K562 (cell line): ENCODE data around the gene E2F2. TPM values are rescaled to one million over a fixed set of nuclear protein-coding genes. Genes with fewer than 3 reads are reported as not detected.

Experiments used
- ATF1 ChIP-seq, 2 experiments: fragments of 450-650 bp in 1 of 2; IDR thresholded peaks; 2 replicates each; pipeline ENCODE4 v1.6.1; 2016; ENCODE audit warnings: missing compliant biosample characterization in 1 of 2, missing genetic modification characterization in 1 of 2
- CREM ChIP-seq: IDR thresholded peaks from 2 replicates; pipeline ENCODE4 v1.6.1; 2014; ENCODE audit warnings: antibody characterized with exemption, low read depth
- CTBP1 ChIP-seq: fragments of 450-650 bp; IDR thresholded peaks from 2 replicates; pipeline ENCODE4 v1.6.1; 2016; ENCODE audit warnings: borderline replicate concordance
- ETV1 ChIP-seq: fragments of 450-650 bp; conservative IDR thresholded peaks from 2 replicates; pipeline ENCODE4 v1.6.1; 2016; ENCODE audit warnings: missing genetic modification characterization, control low read depth, low read depth, missing compliant biosample characterization
- FOXM1 ChIP-seq, 2 experiments: fragments of 450-650 bp in 1 of 2; sonication (generic) in 1 of 2; formaldehyde crosslinking in 1 of 2; IDR thresholded peaks; 2 replicates each; pipeline versions ENCODE4 v1.6.1 to v1.9.0; 2017 to 2022; ENCODE audit warnings: low read depth in 2 of 2, mild to moderate bottlenecking in 2 of 2, missing genetic modification reagents in 1 of 2, moderate library complexity in 1 of 2
- GABPB1 ChIP-seq: sonication (generic); formaldehyde crosslinking; IDR thresholded peaks from 2 replicates; pipeline ENCODE4 v1.8.0; 2022; ENCODE audit warnings: mild to moderate bottlenecking, missing genetic modification reagents
- MIER1 ChIP-seq: fragments of 450-650 bp; IDR thresholded peaks from 2 replicates; pipeline ENCODE4 v1.6.1; 2016; ENCODE audit warnings: antibody characterized with exemption, mild to moderate bottlenecking, low read depth
- NR2C2 ChIP-seq, 2 experiments: fragments of 200-800 bp in 1 of 2; sonication (Bioruptor generic) in 1 of 2; sonication (generic) in 1 of 2; formaldehyde crosslinking in 1 of 2; IDR thresholded peaks; 2 replicates each; pipeline versions ENCODE4 v1.6.1 to v1.8.0; 2016 to 2022; ENCODE audit warnings: mild to moderate bottlenecking in 1 of 2, missing compliant biosample characterization in 1 of 2, missing genetic modification characterization in 1 of 2, missing genetic modification reagents in 1 of 2
- SMARCA4 ChIP-seq: fragments of 450-650 bp; IDR thresholded peaks from 2 replicates; pipeline ENCODE4 v1.6.1; 2016
- SOX6 ChIP-seq: fragments of 450-650 bp; IDR thresholded peaks from 2 replicates; pipeline ENCODE4 v1.6.1; 2014; ENCODE audit warnings: mild to moderate bottlenecking
- SUPT5H ChIP-seq: fragments of 450-650 bp; IDR thresholded peaks from 2 replicates; pipeline ENCODE4 v1.6.1; 2016
- TARDBP ChIP-seq: fragments of 450-650 bp; IDR thresholded peaks from 2 replicates; pipeline ENCODE4 v1.6.1; 2016
- TEAD1 ChIP-seq, 2 experiments: fragments of 450-650 bp in 1 of 2; sonication (generic) in 1 of 2; formaldehyde crosslinking; IDR thresholded peaks; 2 replicates each; pipeline versions ENCODE4 v1.4.0 to v1.8.0; 2020 to 2022; ENCODE audit warnings: mild to moderate bottlenecking in 2 of 2, missing genetic modification reagents in 1 of 2
- TGIF2 ChIP-seq: sonication (generic); formaldehyde crosslinking; IDR thresholded peaks from 2 replicates; pipeline ENCODE4 v1.8.1; 2022; ENCODE audit warnings: mild to moderate bottlenecking, missing genetic modification reagents, moderate library complexity
- U2AF2 ChIP-seq: fragments of 200-400 bp; formaldehyde crosslinking; optimal IDR thresholded peaks from 2 replicates; pipeline ENCODE3; 2017; ENCODE audit warnings: low read depth, mild to moderate bottlenecking, low read length
- XRCC5 ChIP-seq: fragments of 200-400 bp; formaldehyde crosslinking; IDR thresholded peaks from 2 replicates; pipeline ENCODE4 v1.6.1; 2017; ENCODE audit warnings: low read depth, mild to moderate bottlenecking, low read length
- ZNF282 ChIP-seq: sonication (generic); formaldehyde crosslinking; IDR thresholded peaks from 2 replicates; pipeline ENCODE4 v1.8.1; 2023; ENCODE audit warnings: missing genetic modification reagents
- ZNF324 ChIP-seq: fragments of 250-450 bp; sonication (Bioruptor Pico); IDR thresholded peaks from 2 replicates; pipeline ENCODE4 v1.4.0; 2020; ENCODE audit warnings: mild to moderate bottlenecking
- ZNF408 ChIP-seq: fragments of 250-450 bp; sonication (Bioruptor Pico); IDR thresholded peaks from 2 replicates; pipeline ENCODE4 v1.4.0; 2020; ENCODE audit warnings: low read depth, mild to moderate bottlenecking, moderate library complexity
- ZSCAN29 ChIP-seq: fragments of 450-650 bp; IDR thresholded peaks from 2 replicates; pipeline ENCODE4 v1.6.1; 2017
- polyA plus RNA-seq, 8 experiments: library from polyadenylated mRNA; depleted of rRNA in 4 of 8; stranded (reverse) in 5 of 8; unstranded in 3 of 8; fragments of >200 nt; fragmentation: Nextera tagmentation in 2 of 8; fragmentation: Illumina TruSeq in 1 of 8; extraction: Ambion mirVana in 2 of 8; extraction: Trizol in 1 of 8; gene quantifications; 2 replicates each; pipeline versions ENCODE4 v1.2.1 to v1.2.3, GENCODE V29; 2011 to 2014; ENCODE audit warnings: inconsistent platforms in 1 of 8, missing spikeins in 1 of 8
- total RNA-seq, 7 experiments: library from RNA; depleted of rRNA in 6 of 7; stranded (reverse); fragments of >200 nt in 6 of 7; fragmentation: Illumina TruSeq in 2 of 7; extraction: Trizol in 2 of 7; gene quantifications; 2 replicates each; pipeline versions ENCODE4 v1.2.1 to v1.2.3, GENCODE V29; 2011 to 2021; ENCODE audit warnings: low replicate concordance in 1 of 7
- TF ChIP-seq, protein P1 (sequence below): fragments of 450-650 bp; IDR thresholded peaks from 2 replicates; pipeline ENCODE4 v1.6.1; 2016
- TF ChIP-seq, protein P2 (sequence below): sonication (generic); formaldehyde crosslinking; IDR thresholded peaks from 2 replicates; pipeline ENCODE4 v1.8.0; 2023; ENCODE audit warnings: mild to moderate bottlenecking, missing genetic modification reagents
- TF ChIP-seq, protein P3 (sequence below): fragments of 450-650 bp; IDR thresholded peaks from 2 replicates; pipeline ENCODE4 v1.6.1; 2016; ENCODE audit warnings: borderline replicate concordance
- TF ChIP-seq, protein P4 (sequence below): sonication (generic); formaldehyde crosslinking; IDR thresholded peaks from 2 replicates; pipeline ENCODE4 v1.8.1; 2022; ENCODE audit warnings: missing genetic modification reagents

The E2F2 gene
- total and polyA plus RNA-seq, 9 of the 15 experiments (the other 6 are each of a cell fraction or from before 2014, with no cell fraction given) = 3.1 to 25.3 (median 11.4) TPM

DNA sequence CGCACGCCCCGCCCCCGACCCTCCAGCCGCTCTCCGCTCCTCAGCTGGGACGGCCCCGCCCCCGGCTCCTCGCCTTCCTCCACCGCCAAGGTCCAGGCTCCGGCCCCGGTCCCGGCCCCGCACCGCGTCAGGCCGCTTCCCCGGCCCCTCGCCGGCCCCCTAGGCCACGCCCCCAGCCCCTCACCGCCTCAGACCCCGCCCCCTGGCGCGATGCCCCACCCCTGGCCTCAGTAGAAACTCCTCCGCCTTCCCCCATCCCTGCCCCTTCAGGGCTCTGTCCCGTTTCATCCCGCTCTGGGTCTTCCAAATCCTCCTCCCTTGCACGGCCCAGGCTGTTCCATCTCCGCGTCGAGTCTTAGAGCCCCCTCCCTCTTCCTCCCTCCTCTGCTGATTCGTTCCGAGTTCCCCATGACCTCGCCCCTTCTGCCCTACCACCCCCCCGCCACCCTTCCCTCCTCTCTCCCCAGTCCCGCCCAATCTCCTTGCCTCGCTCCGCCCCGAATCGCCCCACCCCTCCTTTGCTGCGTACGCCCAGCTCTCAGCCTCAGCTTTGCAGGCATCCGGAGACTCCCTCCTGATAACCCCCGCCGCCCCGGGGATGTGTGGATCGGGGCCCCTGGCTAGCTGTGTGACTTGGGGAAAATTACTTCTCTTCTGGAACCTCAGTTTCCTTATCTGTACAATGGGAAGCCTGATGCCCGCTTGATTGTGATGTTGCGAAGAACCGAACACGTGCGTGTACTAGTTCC, 46.6 kb downstream of the E2F2 start (continued):
- TF ChIP-seq SMARCA4 (peak; percentile 63; the same call in 1 of the 2 replicates), ATF1 (CRISPR knock-in tag; IDR thresholded peaks at IDR 0.05) (no peak), ATF1 (tag; IDR thresholded peaks at IDR 0.05) (peak; percentile 51; the same call in 1 of the 2 replicates), XRCC5 (no peak), GABPB1 (CRISPR knock-in tag) (peak; percentile 37), TGIF2 (CRISPR knock-in tag) (no peak), ETV1 (tag) (peak; percentile 89), ZNF408 (CRISPR knock-in tag) (no peak), FOXM1 (IDR thresholded peaks at IDR 0.05; ENCODE audit: low read depth) (peak; percentile 14; the same call in 1 of the 2 replicates), FOXM1 (CRISPR knock-in tag; IDR thresholded peaks at IDR 0.05; ENCODE audit: low read depth) (no peak), ZNF324 (no peak), NR2C2 (CRISPR knock-in tag; IDR thresholded peaks at IDR 0.05) (no peak), NR2C2 (tag; IDR thresholded peaks at IDR 0.05) (peak; percentile 47), ZSCAN29 (no peak), CREM (peak; percentile 39), U2AF2 (no peak), MIER1 (0 out of 2 replicates have a peak, but pooled peaks have one; percentile 57), TEAD1 (CRISPR knock-in tag; IDR thresholded peaks at IDR 0.05) (0 out of 4 replicates have a peak, but pooled peaks of 1 of the 2 experiments have one; percentile 7), SUPT5H (peak; percentile 66; the same call in 1 of the 2 replicates), TARDBP (no peak), ZNF282 (CRISPR knock-in tag) (no peak), CTBP1 (peak; percentile 76), SOX6 (peak; percentile 48; the same call in 1 of the 2 replicates)
- TF ChIP-seq, protein P1, sequence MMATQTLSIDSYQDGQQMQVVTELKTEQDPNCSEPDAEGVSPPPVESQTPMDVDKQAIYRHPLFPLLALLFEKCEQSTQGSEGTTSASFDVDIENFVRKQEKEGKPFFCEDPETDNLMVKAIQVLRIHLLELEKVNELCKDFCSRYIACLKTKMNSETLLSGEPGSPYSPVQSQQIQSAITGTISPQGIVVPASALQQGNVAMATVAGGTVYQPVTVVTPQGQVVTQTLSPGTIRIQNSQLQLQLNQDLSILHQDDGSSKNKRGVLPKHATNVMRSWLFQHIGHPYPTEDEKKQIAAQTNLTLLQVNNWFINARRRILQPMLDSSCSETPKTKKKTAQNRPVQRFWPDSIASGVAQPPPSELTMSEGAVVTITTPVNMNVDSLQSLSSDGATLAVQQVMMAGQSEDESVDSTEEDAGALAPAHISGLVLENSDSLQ = peak; percentile 9; the same call in 1 of the 2 replicates
- TF ChIP-seq, protein P2, sequence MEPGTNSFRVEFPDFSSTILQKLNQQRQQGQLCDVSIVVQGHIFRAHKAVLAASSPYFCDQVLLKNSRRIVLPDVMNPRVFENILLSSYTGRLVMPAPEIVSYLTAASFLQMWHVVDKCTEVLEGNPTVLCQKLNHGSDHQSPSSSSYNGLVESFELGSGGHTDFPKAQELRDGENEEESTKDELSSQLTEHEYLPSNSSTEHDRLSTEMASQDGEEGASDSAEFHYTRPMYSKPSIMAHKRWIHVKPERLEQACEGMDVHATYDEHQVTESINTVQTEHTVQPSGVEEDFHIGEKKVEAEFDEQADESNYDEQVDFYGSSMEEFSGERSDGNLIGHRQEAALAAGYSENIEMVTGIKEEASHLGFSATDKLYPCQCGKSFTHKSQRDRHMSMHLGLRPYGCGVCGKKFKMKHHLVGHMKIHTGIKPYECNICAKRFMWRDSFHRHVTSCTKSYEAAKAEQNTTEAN (CRISPR knock-in tag) = no peak
- TF ChIP-seq, protein P3, sequence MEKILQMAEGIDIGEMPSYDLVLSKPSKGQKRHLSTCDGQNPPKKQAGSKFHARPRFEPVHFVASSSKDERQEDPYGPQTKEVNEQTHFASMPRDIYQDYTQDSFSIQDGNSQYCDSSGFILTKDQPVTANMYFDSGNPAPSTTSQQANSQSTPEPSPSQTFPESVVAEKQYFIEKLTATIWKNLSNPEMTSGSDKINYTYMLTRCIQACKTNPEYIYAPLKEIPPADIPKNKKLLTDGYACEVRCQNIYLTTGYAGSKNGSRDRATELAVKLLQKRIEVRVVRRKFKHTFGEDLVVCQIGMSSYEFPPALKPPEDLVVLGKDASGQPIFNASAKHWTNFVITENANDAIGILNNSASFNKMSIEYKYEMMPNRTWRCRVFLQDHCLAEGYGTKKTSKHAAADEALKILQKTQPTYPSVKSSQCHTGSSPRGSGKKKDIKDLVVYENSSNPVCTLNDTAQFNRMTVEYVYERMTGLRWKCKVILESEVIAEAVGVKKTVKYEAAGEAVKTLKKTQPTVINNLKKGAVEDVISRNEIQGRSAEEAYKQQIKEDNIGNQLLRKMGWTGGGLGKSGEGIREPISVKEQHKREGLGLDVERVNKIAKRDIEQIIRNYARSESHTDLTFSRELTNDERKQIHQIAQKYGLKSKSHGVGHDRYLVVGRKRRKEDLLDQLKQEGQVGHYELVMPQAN = peak; percentile 73; the same call in 1 of the 2 replicates
- TF ChIP-seq, protein P4, sequence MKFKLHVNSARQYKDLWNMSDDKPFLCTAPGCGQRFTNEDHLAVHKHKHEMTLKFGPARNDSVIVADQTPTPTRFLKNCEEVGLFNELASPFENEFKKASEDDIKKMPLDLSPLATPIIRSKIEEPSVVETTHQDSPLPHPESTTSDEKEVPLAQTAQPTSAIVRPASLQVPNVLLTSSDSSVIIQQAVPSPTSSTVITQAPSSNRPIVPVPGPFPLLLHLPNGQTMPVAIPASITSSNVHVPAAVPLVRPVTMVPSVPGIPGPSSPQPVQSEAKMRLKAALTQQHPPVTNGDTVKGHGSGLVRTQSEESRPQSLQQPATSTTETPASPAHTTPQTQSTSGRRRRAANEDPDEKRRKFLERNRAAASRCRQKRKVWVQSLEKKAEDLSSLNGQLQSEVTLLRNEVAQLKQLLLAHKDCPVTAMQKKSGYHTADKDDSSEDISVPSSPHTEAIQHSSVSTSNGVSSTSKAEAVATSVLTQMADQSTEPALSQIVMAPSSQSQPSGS (CRISPR knock-in tag) = no peak
